ENCODE results near the gene ADAMTS6. TPM values are rescaled to one million over a fixed set of nuclear protein-coding genes. Genes with fewer than 3 reads are reported as not detected.
A peak's percentile ranks its signal among the peaks of the same experiment; 100 is the strongest.

ADAMTS6 gene
- total RNA-seq, 6 donors from 2014 or later, result 2.2 to 19.4 (median 6.5) TPM

- peak in 1 of 2 donors; percentile 24 for TF ChIP-seq POLR2AphosphoS5 (IDR thresholded peaks at IDR 0.05)
- no peak for TF ChIP-seq EP300 (IDR thresholded peaks at IDR 0.05)
- no peak for TF ChIP-seq POLR2A (IDR thresholded peaks at IDR 0.05)
- TF ChIP-seq CTCF (IDR thresholded peaks at IDR 0.05), result no peak
- H3K36me3 ChIP-seq, result no peaks in the 10 kb centered on the region
- H3K4me3 ChIP-seq, result peak overlapping the region; percentile 10 to 57 (median 51)
- H3K27me3 ChIP-seq, result no peaks in the 10 kb centered on the region
- peak overlapping the region in 3 of 4 donors; percentile 22 to 86 (median 27) for H3K27ac ChIP-seq
- H3K4me1 ChIP-seq, result peaks cover 14 to 25% (median 16%) of the 10 kb centered on the region in 4 donors
- peak in 1 of 2 donors; percentile 69 for DNase-seq
- peak; percentile 41 to 64 for ATAC-seq (ENCODE audit: low FRiP score in 2 of 2)
- H3K9me3 ChIP-seq, result no peaks in the 10 kb centered on the region
- WGBS, 2 donors, result 0 to 1% methylated on average over 15 of the region's 15 CpGs
Observed at GRCh38 chr5:65480306-65480865, 1.3 kb downstream of the ADAMTS6 start.

- WGBS, 2 donors, result 42 to 69% methylated on average over 1 of the region's 1 CpG
- ATAC-seq (ENCODE audit: low FRiP score in 2 of 2), result no peak
- Histone ChIP-seq H3K4me3 (peak overlapping the region in 3 of 4 donors; percentile 45 to 57 (median 57)), H3K4me1 (peaks cover 14 to 25% (median 16%) of the 10 kb centered on the region in 4 donors), H3K9me3 (no peaks in the 10 kb centered on the region), H3K27ac (no peak overlapping the region), H3K27me3 (no peaks in the 10 kb centered on the region), H3K36me3 (no peaks in the 10 kb centered on the region)
- TF ChIP-seq CTCF (IDR thresholded peaks at IDR 0.05) (no peak), POLR2AphosphoS5 (IDR thresholded peaks at IDR 0.05) (no peak), POLR2A (IDR thresholded peaks at IDR 0.05) (no peak), EP300 (IDR thresholded peaks at IDR 0.05) (no peak)
- DNase-seq, result no peak
Observed at GRCh38 chr5:65479527-65479926, 2.2 kb downstream of the ADAMTS6 start.

DNA sequence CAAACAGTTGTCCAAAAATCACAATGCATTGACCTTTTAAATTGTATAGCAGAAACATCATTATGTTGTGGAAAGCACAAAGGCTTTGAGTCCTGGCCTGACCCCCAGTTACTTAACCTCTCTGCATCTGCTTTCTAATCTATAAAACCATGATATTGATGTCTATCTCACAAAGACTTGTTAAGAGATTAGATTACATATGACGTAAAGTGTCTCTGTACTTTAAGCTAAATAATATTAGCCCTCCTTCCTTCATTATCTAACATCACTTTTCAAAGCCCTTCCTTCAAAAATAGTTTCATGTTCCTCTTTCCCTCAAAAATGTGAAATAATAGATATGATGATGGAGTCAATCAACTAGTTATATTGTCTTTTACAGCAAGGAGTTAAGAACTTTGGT is 3.4 kb downstream of the ADAMTS6 start:
- 74 to 76% methylated on average over 1 of the region's 1 CpG for WGBS, 2 donors
- H3K9me3 ChIP-seq, result no peaks in the 10 kb centered on the region
- H3K4me1 ChIP-seq, result peaks cover 11 to 22% (median 12%) of the 10 kb centered on the region in 4 donors
- DNase-seq (no peak), ATAC-seq (ENCODE audit: low FRiP score in 2 of 2) (no peak)
- H3K27me3 ChIP-seq, result no peaks in the 10 kb centered on the region
- no peak overlapping the region for H3K27ac ChIP-seq
- H3K36me3 ChIP-seq, result no peaks in the 10 kb centered on the region
- TF ChIP-seq POLR2A (IDR thresholded peaks at IDR 0.05) (no peak), EP300 (IDR thresholded peaks at IDR 0.05) (no peak), CTCF (IDR thresholded peaks at IDR 0.05) (no peak), POLR2AphosphoS5 (IDR thresholded peaks at IDR 0.05) (no peak)
- H3K4me3 ChIP-seq, result no peak overlapping the region

- TF ChIP-seq EP300 (IDR thresholded peaks at IDR 0.05) (no peak), POLR2AphosphoS5 (IDR thresholded peaks at IDR 0.05) (no peak), CTCF (IDR thresholded peaks at IDR 0.05) (no peak), POLR2A (IDR thresholded peaks at IDR 0.05) (no peak)
- 87 to 93% methylated on average over 1 of the region's 1 CpG for WGBS, 2 donors
- no peaks in the 10 kb centered on the region for H3K9me3 ChIP-seq
- no peaks in the 10 kb centered on the region for H3K36me3 ChIP-seq
- DNase-seq (no peak), ATAC-seq (ENCODE audit: low FRiP score in 2 of 2) (no peak)
- no peak overlapping the region for H3K4me3 ChIP-seq
- H3K27ac ChIP-seq, result no peak overlapping the region
- peaks cover 5 to 10% (median 7%) of the 10 kb centered on the region in 4 donors for H3K4me1 ChIP-seq
- no peaks in the 10 kb centered on the region for H3K27me3 ChIP-seq
Observed at GRCh38 chr5:65475895-65476294, 5.8 kb downstream of the ADAMTS6 start.

DNA sequence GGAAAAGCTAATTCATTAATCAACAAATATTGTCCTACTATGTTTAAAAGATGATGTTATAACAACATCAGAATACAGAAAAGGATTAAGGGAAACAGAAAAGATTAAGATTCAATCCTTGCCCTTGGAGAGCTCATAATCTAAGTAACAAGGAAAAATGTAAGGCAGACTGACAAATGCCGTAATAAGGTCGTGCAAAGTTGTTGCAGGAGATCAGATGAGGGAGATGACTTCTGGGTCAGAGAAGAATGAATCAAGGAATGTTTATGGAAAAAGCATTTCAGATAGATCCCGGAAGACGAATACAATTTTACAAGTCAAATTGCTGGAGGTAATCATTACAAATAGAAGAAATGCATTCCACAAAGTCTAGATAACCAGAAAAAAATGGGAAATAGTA is 6.4 kb downstream of the ADAMTS6 start:
- 90 to 94% methylated on average over 4 of the region's 4 CpGs for WGBS, 2 donors
- no peak for ATAC-seq (ENCODE audit: low FRiP score in 2 of 2)
- Histone ChIP-seq H3K9me3 (no peaks in the 10 kb centered on the region), H3K27me3 (no peaks in the 10 kb centered on the region), H3K4me1 (peaks cover 0 to 8% (median 4%) of the 10 kb centered on the region in 4 donors), H3K27ac (no peak overlapping the region), H3K36me3 (no peaks in the 10 kb centered on the region), H3K4me3 (no peak overlapping the region)
- no peak for TF ChIP-seq CTCF (IDR thresholded peaks at IDR 0.05)
- TF ChIP-seq POLR2AphosphoS5 (IDR thresholded peaks at IDR 0.05), result no peak
- TF ChIP-seq POLR2A (IDR thresholded peaks at IDR 0.05), result no peak
- TF ChIP-seq EP300 (IDR thresholded peaks at IDR 0.05), result no peak
- DNase-seq, result no peak

Data from upper lobe of left lung (tissue), 6 donors.